ENCODE data around the gene POLR2A. TPM values are rescaled to one million over a fixed set of nuclear protein-coding genes. Genes with fewer than 3 reads are reported as not detected.
A peak's percentile ranks its signal among the peaks of the same experiment; 100 is the strongest.

The POLR2A gene
- total and polyA plus RNA-seq, 10 of the 15 experiments (the other 5 are each of a cell fraction or from before 2014, with no cell fraction given) = 1.7 to 121 (median 33.4) TPM

GRCh38 chr17:7508846-7509245, 24.7 kb downstream of the POLR2A start:
- ChIA-PET POLR2A (no interaction called here), CTCF (interaction anchor here (0.6 to 1.8 kb wide), 7 partner anchors 11 to 271 kb away, joined by 3 to 4 read pairs (median 3); no protein-coding TSS in a partner anchor), RAD21 (ENCODE audit: unreplicated experiment) (no interaction called here), SMC1A (ENCODE audit: uncharacterized antibody, unreplicated experiment) (interaction anchor here (1.1 to 1.2 kb wide), 3 partner anchors 22 to 51 kb away, joined by 3 to 4 read pairs (median 3); no protein-coding TSS in a partner anchor)
- Histone ChIP-seq H3K4me2 (ENCODE audit: control insufficient read depth, insufficient read depth) (no peak overlapping the region), H3K27ac (ENCODE audit: control insufficient read depth, insufficient read depth) (no peak overlapping the region), H3K4me3 (no peak overlapping the region), H3K9ac (ENCODE audit: control insufficient read depth, insufficient read depth, low read length) (no peak overlapping the region), H3K79me2 (ENCODE audit: control insufficient read depth, insufficient read depth, low read length) (no peaks in the 10 kb centered on the region), H3K4me1 (ENCODE audit: control insufficient read depth, insufficient read depth, low read length) (no peaks in the 10 kb centered on the region), H3K27me3 (replicated peaks in 1 of 2; ENCODE audit: control insufficient read depth in 2 of 2, insufficient read depth in 2 of 2, low read length in 1 of 2) (no peaks in the 10 kb centered on the region), H3K36me3 (ENCODE audit: control insufficient read depth in 2 of 2, insufficient read depth in 2 of 2, low read length in 1 of 2) (peaks cover 34 to 40% of the 10 kb centered on the region in 2 experiments; a peak in 3 of 4 replicates), H3K9me3 (replicated peaks; ENCODE audit: control insufficient read depth, insufficient read depth, low read length) (no peaks in the 10 kb centered on the region), H2AFZ (ENCODE audit: control insufficient read depth, low read depth, low read length) (no peak overlapping the region), H4K20me1 (ENCODE audit: control insufficient read depth, insufficient read depth) (no peaks in the 10 kb centered on the region)
- DNase-seq (ENCODE audit: low read depth, low spot score) = no peak
- intact Hi-C loops (cut with micrococcal nuclease; ENCODE audit: unreplicated experiment) (no loop called here), in situ Hi-C loops (cut with MboI) (no loop called here)
- no peak for ATAC-seq
- 92% methylated on average over 8 of the region's 9 CpGs for WGBS (ENCODE audit: insufficient coverage, insufficient replicate concordance, low lambda C conversion rate, missing lambda C conversion rate)
- no TSS peak for BruUV-seq (replicated peaks)
- TF ChIP-seq POLR2A (IDR thresholded peaks at IDR 0.05; ENCODE audit: low read depth, low read length) (peak; percentile 30; the same call in 1 of the 2 replicates), ZNF217 (IDR thresholded peaks at IDR 0.05) (no peak)
- FAIRE-seq = no peak

DNA sequence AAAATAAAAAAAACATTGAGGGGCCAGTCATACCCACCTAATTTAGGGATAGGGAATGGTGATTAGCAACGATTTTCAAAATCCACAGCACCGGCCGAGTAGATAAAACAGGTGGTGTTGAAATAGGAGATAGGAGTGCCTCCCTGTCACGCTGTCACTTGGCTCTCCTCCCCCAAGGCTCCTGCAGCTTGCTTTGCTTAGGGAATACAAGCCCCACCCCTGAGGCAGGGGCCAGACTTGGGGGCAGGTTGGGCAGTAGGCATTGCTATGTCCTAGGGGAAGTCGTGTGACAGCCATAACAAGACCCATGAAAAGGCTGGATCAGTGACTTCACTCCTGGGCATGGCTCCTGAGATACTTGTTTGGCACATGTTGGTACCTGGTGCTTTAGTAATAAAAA, 25.8 kb downstream of the POLR2A start:
- in situ Hi-C loops (cut with MboI) (no loop called here), intact Hi-C loops (cut with micrococcal nuclease; ENCODE audit: unreplicated experiment) (no loop called here)
- no peaks in the 10 kb centered on the region for H4K20me1 ChIP-seq (ENCODE audit: control insufficient read depth, insufficient read depth)
- FAIRE-seq (no peak), ATAC-seq (no peak), DNase-seq (ENCODE audit: low read depth, low spot score) (no peak)
- CTCF ChIA-PET = interaction anchor here (0.8 to 1.8 kb wide), 2 partner anchors 19 to 50 kb away, joined by 3 to 4 read pairs; no protein-coding TSS in a partner anchor
- TF ChIP-seq POLR2AphosphoS5 (IDR thresholded peaks at IDR 0.05; ENCODE audit: low read length) (peak; percentile 31; the same call in 1 of the 2 replicates), HCFC1 (IDR thresholded peaks at IDR 0.05; ENCODE audit: low read length) (no peak)
- H3K9me3 ChIP-seq (replicated peaks; ENCODE audit: control insufficient read depth, insufficient read depth, low read length) = no peaks in the 10 kb centered on the region
- no TSS peak for BruUV-seq (replicated peaks)
- H3K9ac ChIP-seq (ENCODE audit: control insufficient read depth, insufficient read depth, low read length) = no peak overlapping the region
- H3K27me3 ChIP-seq (replicated peaks in 1 of 2; ENCODE audit: control insufficient read depth in 2 of 2, insufficient read depth in 2 of 2, low read length in 1 of 2) = no peaks in the 10 kb centered on the region
- no peaks in the 10 kb centered on the region for H3K4me1 ChIP-seq (ENCODE audit: control insufficient read depth, insufficient read depth, low read length)
- WGBS (ENCODE audit: insufficient coverage, insufficient replicate concordance, low lambda C conversion rate, missing lambda C conversion rate) = 96% methylated on average over 5 of the region's 5 CpGs
- no peaks in the 10 kb centered on the region for H3K79me2 ChIP-seq (ENCODE audit: control insufficient read depth, insufficient read depth, low read length)
- no peak overlapping the region for H3K27ac ChIP-seq (ENCODE audit: control insufficient read depth, insufficient read depth)
- POLR2A ChIA-PET = no interaction called here
- no peak overlapping the region for H3K4me2 ChIP-seq (ENCODE audit: control insufficient read depth, insufficient read depth)
- no peak overlapping the region for H3K4me3 ChIP-seq
- SMC1A ChIA-PET (ENCODE audit: uncharacterized antibody, unreplicated experiment) = interaction anchor here (1.1 to 1.2 kb wide), 3 partner anchors 20 to 50 kb away, joined by 3 to 4 read pairs (median 3); no protein-coding TSS in a partner anchor
- RAD21 ChIA-PET (ENCODE audit: unreplicated experiment) = interaction anchor here (0.6 kb wide), 1 partner anchor 142 kb away, joined by 3 read pairs; no protein-coding TSS in a partner anchor
- no peak overlapping the region for H2AFZ ChIP-seq (ENCODE audit: control insufficient read depth, low read depth, low read length)
- H3K36me3 ChIP-seq (ENCODE audit: control insufficient read depth in 2 of 2, insufficient read depth in 2 of 2, low read length in 1 of 2) = peaks cover 29 to 42% of the 10 kb centered on the region in 2 experiments; a peak in 3 of 4 replicates

All from GM12878 (cell line).